HCT116 (cell line): ENCODE measurements around the gene KCNJ4.

Source experiments
- CTCF ChIP-seq, 3 experiments: fragments of 200-600 bp in 1 of 3; sonication (generic) in 1 of 3; IDR thresholded peaks in 2 of 3; conservative IDR thresholded peaks in 1 of 3; 2 replicates each; pipeline ENCODE4 v1.5.1; 2012 to 2017; ENCODE audit warnings: low read depth in 2 of 3, low read length in 2 of 3, antibody characterized with exemption in 1 of 3, borderline replicate concordance in 1 of 3, control low read depth in 1 of 3, mild to moderate bottlenecking in 1 of 3, mixed read lengths in 1 of 3, mixed run types in 1 of 3, moderate library complexity in 1 of 3; ENCODE audit not compliant: insufficient read depth in 1 of 3
- EZH2phosphoT487 ChIP-seq: fragments of 200-600 bp; IDR thresholded peaks from 2 replicates; pipeline ENCODE4 v1.6.1; 2018; ENCODE audit warnings: antibody characterized with exemption, borderline replicate concordance
- SP1 ChIP-seq: IDR thresholded peaks from 2 replicates; pipeline ENCODE4 v1.6.1; 2012; ENCODE audit warnings: low read depth
- YY1 ChIP-seq: IDR thresholded peaks from 2 replicates; pipeline ENCODE4 v1.6.1; 2011; ENCODE audit warnings: low read length, low read depth, moderate library complexity, mild to moderate bottlenecking; ENCODE audit not compliant: insufficient replicate concordance; ENCODE audit errors: extremely low read depth
- ZBTB33 ChIP-seq: IDR thresholded peaks from 2 replicates; pipeline ENCODE4 v1.6.1; 2011; ENCODE audit warnings: mild to moderate bottlenecking, low read length, moderate library complexity; ENCODE audit not compliant: insufficient replicate concordance; ENCODE audit errors: extremely low read depth
- ZNF274 ChIP-seq: fragments of 200-500 bp; sonication (Bioruptor generic); IDR thresholded peaks from 2 replicates; pipeline ENCODE4 v1.6.1; 2014; ENCODE audit warnings: mild to moderate bottlenecking, low read depth, low read length, inconsistent platforms

GRCh38 chr22:38404419-38404818 is 50.6 kb downstream of the KCNJ4 start:
- TF ChIP-seq CTCF (IDR thresholded peaks at IDR 0.05 in 2 of 3, conservative IDR thresholded peaks at IDR 0.05 in 1 of 3; ENCODE audit: borderline replicate concordance in 1 of 3, insufficient read depth in 1 of 3, low read depth in 2 of 3, low read length in 2 of 3), result no peak
- TF ChIP-seq ZBTB33, result no peak
- no peak for TF ChIP-seq ZNF274
- TF ChIP-seq YY1, result no peak
- TF ChIP-seq EZH2phosphoT487, result no peak
- TF ChIP-seq SP1, result no peak
